ENCODE results near the gene KCTD17.

KCTD17 gene, protein sequence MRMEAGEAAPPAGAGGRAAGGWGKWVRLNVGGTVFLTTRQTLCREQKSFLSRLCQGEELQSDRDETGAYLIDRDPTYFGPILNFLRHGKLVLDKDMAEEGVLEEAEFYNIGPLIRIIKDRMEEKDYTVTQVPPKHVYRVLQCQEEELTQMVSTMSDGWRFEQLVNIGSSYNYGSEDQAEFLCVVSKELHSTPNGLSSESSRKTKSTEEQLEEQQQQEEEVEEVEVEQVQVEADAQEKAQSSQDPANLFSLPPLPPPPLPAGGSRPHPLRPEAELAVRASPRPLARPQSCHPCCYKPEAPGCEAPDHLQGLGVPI

DNA sequence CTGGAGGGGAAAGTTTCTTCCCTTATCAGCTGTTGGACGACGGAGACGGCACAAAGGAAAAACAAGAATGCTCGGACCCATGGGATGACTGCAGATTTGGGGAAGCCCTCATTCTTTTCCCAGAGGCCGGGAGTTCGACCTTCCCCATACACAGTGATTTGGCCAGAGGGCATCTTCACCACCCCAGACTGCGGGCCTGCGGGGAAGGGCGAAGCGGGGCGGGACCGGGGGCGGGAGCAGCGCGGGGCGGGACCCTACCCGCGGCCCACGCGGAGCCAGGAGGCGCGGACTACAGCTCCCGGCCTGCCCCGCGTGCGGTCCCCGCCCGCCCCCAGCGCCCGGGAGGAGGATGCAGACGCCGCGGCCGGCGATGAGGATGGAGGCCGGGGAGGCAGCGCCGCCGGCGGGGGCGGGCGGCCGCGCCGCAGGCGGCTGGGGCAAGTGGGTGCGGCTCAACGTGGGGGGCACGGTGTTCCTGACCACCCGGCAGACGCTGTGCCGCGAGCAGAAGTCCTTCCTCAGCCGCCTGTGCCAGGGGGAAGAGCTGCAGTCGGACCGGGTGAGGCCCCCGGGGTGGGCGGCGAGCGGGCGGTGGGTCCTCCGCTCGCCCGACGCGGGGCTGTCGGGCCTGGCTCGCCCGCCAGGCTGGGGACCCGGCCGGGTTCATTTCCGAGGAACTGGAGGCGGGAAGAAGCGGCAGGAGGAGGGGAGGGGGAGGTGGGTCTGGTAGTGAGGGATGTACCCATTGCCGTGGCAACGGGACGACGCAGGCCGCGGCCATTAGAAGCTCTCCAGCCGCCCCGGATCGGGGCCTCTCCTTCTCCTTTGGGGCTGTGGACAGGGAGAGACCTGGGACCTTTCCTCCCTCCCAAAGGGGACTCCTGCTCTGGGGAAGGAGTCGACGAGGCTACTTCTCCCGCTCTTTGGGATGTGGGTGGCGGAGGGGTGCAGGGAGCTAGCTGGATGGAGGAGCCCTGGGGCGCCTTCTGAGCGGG, at the start of gene KCTD17:
KCTD17 (plus strand) TSS at position 352 of the 995 bp plus-strand sequence; CDS start at position 371, 19 bp downstream.
- peak; percentile 79 for DNase-seq

DNA sequence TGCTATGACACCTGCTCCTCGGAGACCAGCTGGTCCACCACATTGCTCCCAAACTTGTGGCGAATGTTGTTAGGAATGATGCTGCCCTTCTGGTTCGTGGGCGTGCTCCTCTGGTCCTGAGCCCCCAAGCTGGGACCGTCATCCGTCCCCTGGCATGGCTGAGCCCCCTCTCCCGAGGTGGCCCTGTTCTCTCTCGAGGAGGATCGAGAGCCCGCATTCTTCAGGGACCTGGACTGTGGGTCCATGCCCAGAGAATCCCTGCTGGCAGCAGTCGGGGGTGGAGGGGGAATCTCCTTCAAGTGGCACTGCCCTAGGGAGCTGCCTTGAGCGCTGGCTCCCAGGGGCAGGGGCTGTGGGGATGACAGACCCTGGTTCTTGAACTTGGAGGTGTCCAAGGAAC, 49.7 kb upstream of the KCTD17 start:
- no peak for DNase-seq

DNA sequence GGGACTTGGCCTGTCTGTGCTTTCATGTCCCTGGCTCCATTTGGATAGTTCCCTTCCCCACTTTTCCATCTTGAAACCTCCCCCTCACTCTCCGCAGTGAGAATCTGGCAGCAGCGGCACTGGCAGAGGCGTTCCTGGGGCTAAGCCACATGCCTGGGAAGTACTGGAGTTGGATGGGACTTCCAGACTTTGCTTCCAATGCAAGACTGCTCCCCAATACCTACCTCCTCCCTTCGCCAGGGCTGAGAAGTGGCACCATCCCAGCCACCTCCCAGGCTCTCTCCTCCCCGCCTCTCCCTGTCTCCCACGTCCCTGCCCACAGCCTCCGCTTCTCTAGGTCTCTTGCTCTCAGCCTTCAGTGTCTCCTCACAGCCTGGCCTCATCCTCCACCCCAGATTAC, 48.9 kb upstream of the KCTD17 start:
- no peak for DNase-seq

DNA sequence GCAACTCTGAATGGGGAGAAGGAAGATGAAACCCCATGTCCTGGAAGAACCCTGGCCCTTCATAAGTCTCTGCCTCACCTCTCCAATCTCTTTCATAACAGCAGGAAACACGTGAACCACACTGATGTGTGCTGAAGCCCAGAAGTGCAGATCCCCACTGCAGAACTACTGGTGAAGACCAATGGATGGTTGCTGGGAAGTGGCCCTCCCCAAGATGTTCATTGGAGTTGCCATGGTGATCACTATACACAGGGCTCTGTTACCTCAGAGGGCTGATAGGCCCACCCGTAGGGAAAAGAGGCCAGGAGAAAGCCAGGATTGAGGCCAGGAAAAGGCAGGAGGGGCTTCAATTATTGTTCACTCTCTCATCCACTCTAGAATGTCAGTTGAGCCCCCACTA, 43.9 kb upstream of the KCTD17 start:
- no peak for DNase-seq

DNA sequence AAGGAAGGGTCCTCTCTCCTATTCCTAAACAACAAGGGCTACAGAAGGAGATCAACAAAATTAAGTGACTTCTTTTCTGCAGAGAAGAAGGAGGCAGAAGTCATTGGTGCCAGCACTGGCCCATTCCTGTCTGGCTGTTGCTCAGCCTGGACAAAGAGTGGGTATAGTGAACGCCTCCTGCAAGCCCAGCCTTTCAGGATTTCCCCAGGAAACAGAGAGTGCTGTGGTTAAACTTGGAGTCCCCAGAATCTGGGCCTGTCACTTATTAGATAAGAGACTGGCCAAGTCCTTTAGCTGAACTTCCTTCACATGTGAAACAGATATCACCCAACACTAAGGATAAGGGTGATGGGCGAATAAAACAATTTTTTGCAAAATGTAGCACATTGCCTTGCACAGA, 43.2 kb upstream of the KCTD17 start:
- DNase-seq = no peak

DNA sequence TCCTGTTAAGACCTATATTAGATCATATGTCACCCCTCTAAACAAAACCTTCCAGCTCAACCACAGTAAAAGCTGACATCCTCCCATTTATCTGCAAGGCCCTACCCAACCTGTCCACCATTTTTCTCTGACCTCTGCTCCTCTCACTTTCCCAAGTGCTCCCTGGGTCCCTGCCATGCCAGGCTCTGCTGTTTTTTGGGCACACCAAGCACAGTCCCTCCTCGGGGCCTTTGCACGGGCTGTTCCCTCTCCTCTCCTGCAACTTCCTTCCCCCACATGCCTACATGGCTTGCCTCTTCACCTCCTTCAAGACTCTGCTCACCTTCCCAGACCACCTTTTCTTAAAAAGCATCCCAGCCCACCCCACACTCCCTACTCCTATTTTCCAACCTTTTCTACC, 42.1 kb upstream of the KCTD17 start:
- DNase-seq = no peak

DNA sequence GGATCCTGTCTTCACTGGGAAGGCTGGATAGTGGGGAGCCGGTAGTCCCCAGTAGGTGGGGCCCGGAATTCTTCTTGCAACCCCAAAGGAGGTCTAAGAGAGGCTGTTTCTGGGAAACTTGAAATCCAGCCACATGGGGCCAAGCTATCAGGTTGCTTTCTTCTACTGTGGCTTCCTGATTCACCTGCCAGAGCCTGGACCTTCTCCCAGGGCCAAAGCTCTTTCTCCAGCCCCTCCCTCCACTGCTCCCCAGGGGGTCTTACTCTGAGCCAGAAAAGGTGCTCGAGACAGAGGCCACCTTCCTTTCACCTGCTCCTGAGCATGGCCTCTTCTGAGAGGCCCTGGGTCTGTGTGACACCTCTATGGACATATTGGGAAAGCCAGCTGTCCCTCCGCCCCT, 41.4 kb upstream of the KCTD17 start:
- DNase-seq = no peak

DNA sequence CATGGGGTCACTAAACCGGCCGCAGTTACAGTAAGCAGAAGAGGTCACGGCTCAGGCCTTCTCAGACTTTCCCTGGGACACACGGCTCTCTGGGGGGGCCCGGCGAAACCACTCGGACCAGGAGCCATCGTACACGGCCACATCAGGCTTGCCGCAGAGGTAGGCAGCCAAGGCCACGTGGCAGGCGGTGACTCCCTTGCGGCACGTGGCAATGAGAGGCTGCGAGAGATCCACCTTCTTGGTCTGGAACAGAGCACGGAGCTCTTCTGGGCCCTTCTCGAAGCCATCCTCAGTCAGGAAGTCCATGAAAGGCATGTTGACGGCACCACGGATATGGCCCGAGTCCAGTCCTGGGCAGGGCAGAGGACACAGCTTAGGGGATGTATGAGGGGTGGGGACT, 40.6 kb upstream of the KCTD17 start:
- DNase-seq = no peak

DNA sequence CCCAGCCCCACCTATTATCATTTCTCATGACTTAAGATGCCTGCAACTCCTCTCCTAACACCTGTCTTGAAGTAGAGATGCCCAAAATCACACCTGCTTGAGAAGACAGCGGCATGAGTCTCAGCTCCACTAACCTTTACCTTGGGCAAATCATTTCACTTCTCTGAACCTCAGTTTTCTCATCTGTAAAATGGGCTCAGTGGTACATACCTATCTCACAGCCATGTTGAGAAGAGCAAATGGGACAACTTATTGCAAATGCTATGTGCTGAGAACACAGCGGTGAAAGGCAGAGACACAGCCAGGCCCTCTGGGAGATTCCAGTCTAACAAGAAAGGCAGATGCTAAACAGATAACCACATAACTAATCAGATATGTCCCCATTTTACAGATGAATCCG, 40.1 kb upstream of the KCTD17 start:
- no peak for DNase-seq

DNA sequence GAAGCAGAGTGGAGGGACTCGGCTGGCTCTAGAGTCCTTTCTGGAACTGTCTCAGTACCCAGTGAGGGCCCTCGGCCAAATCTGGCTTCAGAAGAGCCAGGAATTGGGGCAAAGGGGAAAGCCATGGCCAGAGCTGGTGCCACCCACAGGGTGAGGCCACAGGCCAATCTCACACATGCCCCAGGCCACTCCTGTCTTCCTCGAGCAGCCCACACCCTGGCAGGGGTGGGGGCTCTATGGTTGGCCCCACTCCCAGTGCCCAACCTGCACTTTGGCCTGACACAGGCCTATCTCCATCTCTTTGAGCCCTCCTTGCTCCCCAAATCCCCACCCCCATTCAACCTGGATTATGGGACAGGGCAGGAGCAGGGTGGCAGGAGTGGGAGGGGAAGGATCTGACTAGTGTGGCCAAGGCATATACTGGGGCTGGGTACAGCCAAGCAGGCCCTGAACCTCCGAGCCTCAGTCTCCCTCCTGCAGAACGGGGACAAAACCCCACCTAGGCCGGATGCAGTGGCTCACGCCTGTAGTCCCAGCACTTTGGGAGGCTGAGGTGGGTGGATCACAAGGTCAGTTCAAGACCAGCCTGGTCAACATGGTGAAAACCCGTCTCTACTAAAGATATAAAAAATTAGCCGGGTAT, 39.2 kb upstream of the KCTD17 start:
- no peak for DNase-seq

DNA sequence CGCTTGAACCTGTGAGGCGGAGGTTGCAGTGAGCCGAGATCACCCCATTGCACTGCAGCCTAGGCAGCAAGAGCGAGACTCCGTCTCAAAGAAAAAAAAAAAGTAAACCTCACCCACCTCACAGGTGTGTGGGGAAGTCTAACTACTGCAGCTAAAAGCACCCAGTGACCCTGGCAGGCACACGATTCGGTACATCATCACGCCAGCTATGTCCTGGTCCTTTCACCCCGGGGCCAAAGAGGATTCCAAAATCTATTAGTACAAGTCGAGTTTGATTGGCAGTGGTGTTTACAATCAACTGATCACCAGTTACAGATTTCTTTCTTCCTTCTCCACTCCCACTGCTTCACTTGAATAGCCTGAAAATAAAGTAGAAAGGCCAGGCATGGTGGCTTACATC, 38.6 kb upstream of the KCTD17 start:
- no peak for DNase-seq

DNA sequence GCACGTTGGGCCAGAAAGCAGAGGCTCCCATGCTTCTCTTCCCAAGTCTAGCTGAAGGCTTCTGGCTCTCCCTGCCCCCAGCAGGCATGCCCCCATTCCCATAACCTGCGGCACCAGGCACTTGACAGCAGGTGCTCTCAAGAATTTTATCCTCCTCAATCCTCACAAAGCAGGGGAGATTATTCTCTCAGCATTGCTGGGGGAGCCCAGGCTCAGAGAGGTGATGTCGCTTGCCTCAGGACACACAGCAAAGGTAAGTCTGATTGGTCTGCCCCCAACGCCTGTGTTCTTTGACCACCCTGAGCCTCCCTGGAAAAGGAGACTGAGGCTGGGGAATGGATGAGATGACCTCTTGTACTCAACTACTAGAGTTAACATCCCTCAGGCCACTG, 37.1 kb upstream of the KCTD17 start:
- no peak for DNase-seq

DNA sequence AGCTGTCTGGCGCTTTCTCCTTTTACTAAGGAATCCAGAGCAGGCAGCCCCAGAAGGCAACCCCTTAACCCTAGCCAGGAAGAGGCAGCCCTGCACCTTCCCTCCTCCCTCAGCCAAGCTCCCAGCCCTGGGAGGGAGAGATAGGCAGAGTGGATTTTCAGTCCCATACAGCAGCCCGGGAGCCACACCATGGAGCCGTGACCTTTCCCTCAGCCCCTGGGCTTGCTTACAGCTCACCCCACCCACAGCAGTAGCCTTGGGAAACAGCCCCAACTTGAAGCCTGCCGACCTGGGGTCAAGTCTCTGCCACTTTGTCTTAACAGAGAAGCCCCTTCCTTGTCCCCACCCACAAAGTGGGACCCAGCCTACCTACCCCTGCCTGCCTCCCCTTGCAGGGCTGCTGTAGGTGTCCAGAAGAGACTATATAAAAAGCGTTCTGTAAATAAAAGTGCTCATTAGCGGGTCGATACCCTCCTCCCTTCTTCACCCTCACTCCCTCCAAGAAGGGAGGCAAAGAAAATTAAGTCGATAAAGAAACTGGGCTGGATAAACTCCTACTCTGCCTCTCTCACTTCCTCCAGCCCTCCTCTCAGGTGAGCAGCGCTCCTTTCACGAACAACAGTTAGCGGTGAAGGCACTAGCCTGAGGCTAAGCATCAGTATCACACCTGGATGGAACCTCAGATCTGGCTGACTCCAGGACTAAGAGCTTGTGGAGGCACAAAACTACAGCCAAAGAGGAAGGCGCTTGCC, 36.5 kb upstream of the KCTD17 start:
- DNase-seq = no peak

DNA sequence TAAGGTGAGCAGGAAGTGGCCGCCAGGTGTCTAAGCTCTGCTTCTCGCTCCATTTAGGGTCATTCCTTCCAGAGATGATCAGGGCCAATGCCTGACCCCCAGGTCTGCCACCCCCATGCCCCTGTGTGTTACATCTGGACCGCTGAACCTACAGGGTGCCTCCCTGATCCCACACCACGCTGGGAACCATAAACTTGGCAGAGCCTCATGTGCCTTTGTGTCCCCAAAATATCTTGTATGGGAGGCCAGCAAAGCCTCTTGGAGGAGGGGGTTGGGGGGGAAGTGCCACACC, 36.0 kb upstream of the KCTD17 start:
- DNase-seq = no peak

DNA sequence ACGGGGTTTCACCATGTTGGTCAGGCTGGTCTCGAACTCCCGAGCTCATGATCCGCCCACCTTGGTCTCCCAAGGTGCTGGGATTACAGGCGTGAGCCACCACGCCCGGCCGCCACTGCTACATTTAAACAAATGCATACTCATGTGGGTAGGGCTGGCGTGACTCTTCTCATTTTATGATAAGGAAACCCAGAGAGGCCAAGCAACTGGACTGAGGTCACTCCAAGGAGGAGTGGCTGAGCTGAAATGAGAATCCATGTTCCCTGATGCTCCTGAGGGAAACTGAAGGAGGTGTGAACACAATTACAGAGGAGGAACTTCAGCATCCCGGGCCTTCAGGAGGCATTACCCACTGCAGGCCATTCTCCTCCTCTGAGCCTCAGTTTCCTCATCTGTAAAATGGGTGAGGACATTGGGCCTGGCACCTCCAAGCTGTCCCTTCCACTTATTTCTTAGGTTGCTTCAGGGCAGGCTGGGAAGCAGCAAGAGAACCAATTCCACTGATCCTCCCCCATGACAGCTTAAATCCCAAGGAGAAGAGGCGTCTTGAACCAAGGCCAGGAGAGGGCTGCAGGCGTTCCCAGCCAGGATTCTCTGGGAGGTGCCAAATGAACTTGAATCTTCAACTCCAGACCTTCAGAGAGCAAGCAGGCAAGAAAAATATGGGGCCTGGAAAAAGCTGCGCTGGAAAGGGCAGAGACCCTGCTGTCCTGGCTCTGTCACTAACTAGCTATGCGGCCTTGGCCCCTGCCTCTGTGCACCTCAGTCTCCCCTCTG, 35.2 kb upstream of the KCTD17 start:
- DNase-seq = no peak

DNA sequence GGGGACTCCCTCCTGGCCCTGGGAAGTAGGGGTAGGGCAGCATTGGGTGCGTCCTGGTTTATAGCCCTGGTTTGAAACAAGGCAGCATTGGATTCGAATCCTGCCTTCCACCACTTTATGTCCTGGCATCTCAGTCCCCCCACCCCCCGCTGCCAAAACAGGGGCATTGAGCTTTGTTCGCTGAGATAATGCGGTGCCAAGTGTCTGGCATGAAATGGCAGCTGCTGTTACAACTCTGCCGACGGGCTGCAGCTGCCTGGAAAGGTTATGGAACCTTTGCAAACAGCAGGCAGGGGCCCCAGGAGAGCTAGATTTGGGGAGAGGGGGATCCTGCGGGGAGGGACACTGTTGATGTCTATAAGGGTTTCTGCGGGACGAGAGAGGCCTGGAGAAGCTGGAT, 34.2 kb upstream of the KCTD17 start:
- no peak for DNase-seq

DNA sequence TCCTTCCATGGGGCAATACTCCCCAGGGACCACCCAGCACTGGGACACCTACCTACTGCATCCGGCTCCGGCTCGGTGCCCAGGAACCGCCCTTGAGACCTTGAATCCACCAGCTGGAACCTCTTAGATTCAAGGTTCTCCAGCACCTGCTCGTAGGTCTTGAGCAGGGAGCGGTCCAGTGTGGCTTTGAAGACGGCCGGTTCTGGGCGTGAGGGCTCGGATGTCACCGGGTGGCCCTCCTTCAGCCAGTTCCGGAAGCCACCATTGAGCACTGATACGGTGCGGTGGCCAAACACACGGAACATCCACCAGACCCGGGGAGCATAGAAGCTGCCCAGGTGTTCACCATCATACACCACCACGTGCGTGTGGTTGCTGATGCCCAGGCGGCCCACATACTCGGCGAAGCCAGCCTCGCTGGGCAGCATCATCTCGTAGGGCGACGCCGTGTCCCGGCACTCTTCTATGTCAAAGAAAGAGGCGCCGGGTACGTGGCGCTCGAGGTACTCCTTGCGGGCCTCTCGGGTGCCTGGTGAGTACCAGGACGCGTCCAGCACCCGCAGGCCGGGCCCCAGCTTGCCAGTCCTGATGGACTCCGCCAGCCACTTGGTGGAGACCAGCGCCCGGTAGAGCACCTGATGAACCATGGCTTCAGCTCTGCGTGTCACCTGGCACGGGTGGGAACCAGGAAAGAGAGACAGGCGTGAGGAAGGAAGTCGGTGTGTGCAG, 33.3 kb upstream of the KCTD17 start:
- no peak for DNase-seq

DNA sequence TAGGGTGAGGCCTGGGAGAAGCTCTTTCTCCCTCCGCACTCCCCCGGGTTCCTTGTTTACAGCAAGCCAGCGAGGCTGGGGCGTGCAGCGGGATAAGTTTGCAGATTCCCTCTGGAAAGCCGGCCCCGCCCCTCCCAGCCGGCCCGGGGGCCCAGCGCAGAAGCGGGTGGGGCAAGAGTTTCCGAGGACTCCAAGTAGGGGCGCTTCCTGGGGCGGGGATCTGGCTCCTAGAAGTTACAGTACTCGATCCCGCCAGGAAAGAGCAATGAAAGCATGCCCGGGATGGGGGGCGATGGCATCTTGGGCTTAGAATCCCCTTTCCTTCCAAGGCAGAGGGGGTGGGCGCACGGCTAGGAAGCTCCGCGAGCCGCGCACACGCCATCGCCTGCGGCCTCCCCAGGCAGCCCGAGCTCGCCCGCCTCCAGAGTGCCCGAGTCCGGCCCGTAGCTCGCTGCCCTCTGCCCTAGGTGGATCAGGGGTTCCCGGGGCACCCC, 32.7 kb upstream of the KCTD17 start:
- DNase-seq = no peak

DNA sequence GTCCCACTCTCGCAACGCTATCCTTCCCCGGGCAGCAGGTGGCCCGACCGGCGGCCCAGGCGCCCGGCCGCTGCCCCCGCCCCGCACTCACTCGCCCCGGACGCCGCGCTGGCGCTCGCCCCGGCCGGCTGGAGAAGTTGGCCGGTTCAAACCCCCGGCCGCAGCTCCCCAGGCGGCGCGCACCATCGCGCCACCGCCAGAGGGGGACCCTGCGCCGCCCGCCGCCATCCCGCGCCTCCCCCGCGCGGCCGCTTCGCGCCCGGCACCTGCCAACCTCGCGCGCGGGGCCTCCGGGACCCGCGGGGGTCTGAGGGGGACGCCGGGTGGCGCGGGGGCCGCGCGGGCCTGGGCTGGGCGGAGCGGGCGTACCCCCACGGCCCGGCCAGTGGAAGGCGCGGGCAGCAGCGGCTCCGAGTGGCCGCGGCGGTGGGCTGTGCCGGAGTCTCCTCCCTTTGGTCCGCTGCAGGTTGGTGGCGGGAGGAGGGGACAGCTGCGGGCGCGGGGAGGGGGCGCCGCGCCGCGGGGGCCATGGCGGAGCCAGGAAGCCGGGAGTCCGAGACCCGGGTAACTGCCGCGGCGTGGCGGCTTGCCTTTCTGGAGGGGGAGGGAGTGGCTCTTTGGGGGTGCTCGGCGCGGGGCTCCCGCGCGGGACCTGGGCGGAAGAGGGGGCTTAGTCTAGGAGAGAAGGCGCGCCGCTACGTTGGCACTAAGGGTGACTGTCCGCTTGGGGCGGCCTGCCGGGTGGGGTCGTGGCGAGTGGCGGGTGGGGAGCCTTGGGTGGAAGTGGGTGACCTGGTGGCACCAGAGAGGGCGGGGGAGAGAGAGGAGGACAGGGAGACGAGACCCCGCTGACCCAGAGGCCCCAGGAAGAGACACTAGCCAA, 32.0 kb upstream of the KCTD17 start, which contains the start of the genes MPST and TST:
MPST (plus strand) TSS at position 434 of the 883 bp plus-strand sequence; CDS start at position 529, 95 bp downstream.
TST (minus strand) TSS at position 139 of the 883 bp plus-strand sequence. CDS start 715 bp downstream, outside the sequence.
- peak; percentile 44 for DNase-seq

DNA sequence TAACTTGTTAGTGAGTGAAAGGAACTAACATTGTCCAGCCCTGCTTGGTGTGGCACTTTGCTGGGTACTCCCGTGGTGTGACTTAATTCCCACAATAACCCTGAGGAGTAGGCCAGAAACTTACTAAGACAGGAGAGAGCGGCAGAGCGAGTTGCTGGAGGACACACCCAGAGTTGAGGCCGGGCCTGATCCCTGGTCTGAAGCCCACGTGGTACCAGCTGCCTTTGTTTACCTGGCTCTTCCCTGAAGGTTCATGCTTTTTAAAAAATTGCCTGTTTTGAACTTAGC, 31.4 kb upstream of the KCTD17 start:
- no peak for DNase-seq

All from stimulated activated CD4-positive, alpha-beta T cell treated with anti-CD3 and anti-CD28 coated beads, Interleukin-4, amount 100 ng/mL, for 1 hour (primary cell).